ENCODE results near the gene CHMP1A.

- TF ChIP-seq POLR2A (IDR thresholded peaks at IDR 0.05) (no peak), CTCF (IDR thresholded peaks at IDR 0.05) (no peak), EP300 (IDR thresholded peaks at IDR 0.05) (no peak)
These were observed 10.1 kb upstream of the CHMP1A start for GRCh38 chr16:89667633-89668032.

Measured in ovary (tissue), 3 donors.